ENCODE data around the gene GSX1.

GSX1 gene

GRCh38 chr13:27826379-27827353 lies 34.4 kb downstream of the GSX1 start (continued):
- no peak for TF ChIP-seq SCRT1 (tag by site-specific recombination; IDR thresholded peaks at IDR 0.05; ENCODE audit: borderline replicate concordance)
- TF ChIP-seq ZNF521 (tag by site-specific recombination; IDR thresholded peaks at IDR 0.05), result no peak
- TF ChIP-seq ZNF549 (tag by site-specific recombination; IDR thresholded peaks at IDR 0.05), result no peak
- TF ChIP-seq, protein P1, sequence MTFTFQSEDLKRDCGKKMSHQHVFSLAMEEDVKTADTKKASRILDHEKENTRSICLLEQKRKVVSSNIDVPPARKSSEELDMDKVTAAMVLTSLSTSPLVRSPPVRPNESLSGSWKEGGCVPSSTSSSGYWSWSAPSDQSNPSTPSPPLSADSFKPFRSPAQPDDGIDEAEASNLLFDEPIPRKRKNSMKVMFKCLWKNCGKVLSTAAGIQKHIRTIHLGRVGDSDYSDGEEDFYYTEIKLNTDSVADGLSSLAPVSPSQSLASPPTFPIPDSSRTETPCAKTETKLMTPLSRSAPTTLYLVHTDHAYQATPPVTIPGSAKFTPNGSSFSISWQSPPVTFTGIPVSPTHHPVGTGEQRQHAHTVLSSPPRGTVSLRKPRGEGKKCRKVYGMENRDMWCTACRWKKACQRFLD (tag by site-specific recombination; IDR thresholded peaks at IDR 0.05), result no peak
- no peak for TF ChIP-seq ZNF248 (tag by site-specific recombination; IDR thresholded peaks at IDR 0.05)
- no peak for TF ChIP-seq WT1 (tag by site-specific recombination; IDR thresholded peaks at IDR 0.05)
- no peak; the same call in 1 of the 2 replicates for TF ChIP-seq BCL11B (tag by site-specific recombination; IDR thresholded peaks at IDR 0.05; ENCODE audit: low read depth)
- TF ChIP-seq, protein P2, sequence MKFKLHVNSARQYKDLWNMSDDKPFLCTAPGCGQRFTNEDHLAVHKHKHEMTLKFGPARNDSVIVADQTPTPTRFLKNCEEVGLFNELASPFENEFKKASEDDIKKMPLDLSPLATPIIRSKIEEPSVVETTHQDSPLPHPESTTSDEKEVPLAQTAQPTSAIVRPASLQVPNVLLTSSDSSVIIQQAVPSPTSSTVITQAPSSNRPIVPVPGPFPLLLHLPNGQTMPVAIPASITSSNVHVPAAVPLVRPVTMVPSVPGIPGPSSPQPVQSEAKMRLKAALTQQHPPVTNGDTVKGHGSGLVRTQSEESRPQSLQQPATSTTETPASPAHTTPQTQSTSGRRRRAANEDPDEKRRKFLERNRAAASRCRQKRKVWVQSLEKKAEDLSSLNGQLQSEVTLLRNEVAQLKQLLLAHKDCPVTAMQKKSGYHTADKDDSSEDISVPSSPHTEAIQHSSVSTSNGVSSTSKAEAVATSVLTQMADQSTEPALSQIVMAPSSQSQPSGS (tag by site-specific recombination; IDR thresholded peaks at IDR 0.05; ENCODE audit: low read depth), result peak; percentile 68; the same call in 1 of the 2 replicates
- no peak for TF ChIP-seq ZNF548 (tag by site-specific recombination; IDR thresholded peaks at IDR 0.05)
- TF ChIP-seq ZNF121 (tag by site-specific recombination; IDR thresholded peaks at IDR 0.05), result no peak
- peak; percentile 85 for TF ChIP-seq ZBTB11 (tag by site-specific recombination; conservative IDR thresholded peaks at IDR 0.05; ENCODE audit: low read depth)
- TF ChIP-seq ZNF341 (tag by site-specific recombination; IDR thresholded peaks at IDR 0.05; ENCODE audit: low read depth), result no peak
- no peak for TF ChIP-seq HOXA7 (CRISPR knock-in tag; IDR thresholded peaks at IDR 0.05; ENCODE audit: borderline replicate concordance)
- no peak for TF ChIP-seq RBAK (tag by site-specific recombination; IDR thresholded peaks at IDR 0.05)
- TF ChIP-seq ZNF514 (tag by site-specific recombination; IDR thresholded peaks at IDR 0.05), result no peak
- no peak for TF ChIP-seq ZNF529 (tag by site-specific recombination; IDR thresholded peaks at IDR 0.05; ENCODE audit: insufficient replicate concordance)
- TF ChIP-seq, protein P3, sequence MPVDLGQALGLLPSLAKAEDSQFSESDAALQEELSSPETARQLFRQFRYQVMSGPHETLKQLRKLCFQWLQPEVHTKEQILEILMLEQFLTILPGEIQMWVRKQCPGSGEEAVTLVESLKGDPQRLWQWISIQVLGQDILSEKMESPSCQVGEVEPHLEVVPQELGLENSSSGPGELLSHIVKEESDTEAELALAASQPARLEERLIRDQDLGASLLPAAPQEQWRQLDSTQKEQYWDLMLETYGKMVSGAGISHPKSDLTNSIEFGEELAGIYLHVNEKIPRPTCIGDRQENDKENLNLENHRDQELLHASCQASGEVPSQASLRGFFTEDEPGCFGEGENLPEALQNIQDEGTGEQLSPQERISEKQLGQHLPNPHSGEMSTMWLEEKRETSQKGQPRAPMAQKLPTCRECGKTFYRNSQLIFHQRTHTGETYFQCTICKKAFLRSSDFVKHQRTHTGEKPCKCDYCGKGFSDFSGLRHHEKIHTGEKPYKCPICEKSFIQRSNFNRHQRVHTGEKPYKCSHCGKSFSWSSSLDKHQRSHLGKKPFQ (tag by site-specific recombination; IDR thresholded peaks at IDR 0.05), result no peak
- peak; percentile 80 for TF ChIP-seq ZNF366 (tag by site-specific recombination; conservative IDR thresholded peaks at IDR 0.05)
- TF ChIP-seq ZNF146 (tag by site-specific recombination; IDR thresholded peaks at IDR 0.05), result 0 out of 2 replicates have a peak, but pooled peaks have one; percentile 21
- no peak for TF ChIP-seq ZNF624 (tag by site-specific recombination; IDR thresholded peaks at IDR 0.05)
- TF ChIP-seq ZNF561 (tag by site-specific recombination; IDR thresholded peaks at IDR 0.05; ENCODE audit: borderline replicate concordance), result no peak
- TF ChIP-seq, protein P4, sequence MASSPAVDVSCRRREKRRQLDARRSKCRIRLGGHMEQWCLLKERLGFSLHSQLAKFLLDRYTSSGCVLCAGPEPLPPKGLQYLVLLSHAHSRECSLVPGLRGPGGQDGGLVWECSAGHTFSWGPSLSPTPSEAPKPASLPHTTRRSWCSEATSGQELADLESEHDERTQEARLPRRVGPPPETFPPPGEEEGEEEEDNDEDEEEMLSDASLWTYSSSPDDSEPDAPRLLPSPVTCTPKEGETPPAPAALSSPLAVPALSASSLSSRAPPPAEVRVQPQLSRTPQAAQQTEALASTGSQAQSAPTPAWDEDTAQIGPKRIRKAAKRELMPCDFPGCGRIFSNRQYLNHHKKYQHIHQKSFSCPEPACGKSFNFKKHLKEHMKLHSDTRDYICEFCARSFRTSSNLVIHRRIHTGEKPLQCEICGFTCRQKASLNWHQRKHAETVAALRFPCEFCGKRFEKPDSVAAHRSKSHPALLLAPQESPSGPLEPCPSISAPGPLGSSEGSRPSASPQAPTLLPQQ (tag by site-specific recombination; IDR thresholded peaks at IDR 0.05), result no peak
- TF ChIP-seq ZNF837 (tag by site-specific recombination; IDR thresholded peaks at IDR 0.05), result no peak
- no peak for TF ChIP-seq ZNF501 (tag by site-specific recombination; IDR thresholded peaks at IDR 0.05)
- no peak for TF ChIP-seq ZNF610 (tag by site-specific recombination; IDR thresholded peaks at IDR 0.05; ENCODE audit: borderline replicate concordance)
- no peak for TF ChIP-seq KLF16 (tag by site-specific recombination; IDR thresholded peaks at IDR 0.05)
- TF ChIP-seq ZNF530 (tag by site-specific recombination; IDR thresholded peaks at IDR 0.05; ENCODE audit: low read depth), result no peak
- TF ChIP-seq ZNF777 (tag by site-specific recombination; IDR thresholded peaks at IDR 0.05; ENCODE audit: borderline replicate concordance), result no peak
- TF ChIP-seq ZBTB6 (tag by site-specific recombination; IDR thresholded peaks at IDR 0.05), result no peak
- TF ChIP-seq ZNF155 (tag by site-specific recombination; IDR thresholded peaks at IDR 0.05), result no peak
